ENCODE results near the gene MCC.

DNA sequence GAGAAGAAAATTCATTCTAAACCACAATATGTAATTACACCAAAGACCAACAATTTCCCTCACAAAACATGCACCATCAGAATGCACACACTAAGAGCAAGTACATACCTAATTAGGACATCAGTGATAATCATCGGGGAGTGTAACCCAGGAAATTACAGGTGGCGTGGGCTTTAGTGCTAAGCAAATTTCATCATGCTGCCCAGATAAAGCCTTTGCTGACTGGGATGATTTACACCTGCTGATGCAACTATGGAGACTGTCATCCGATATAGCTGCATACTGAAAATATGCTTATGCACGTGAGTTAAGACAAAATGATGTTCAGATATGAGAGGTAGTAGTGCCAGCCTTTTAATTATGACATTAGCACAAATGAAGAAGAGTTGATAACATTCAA is 388.4 kb downstream of the MCC start:
- TF ChIP-seq, protein P1, sequence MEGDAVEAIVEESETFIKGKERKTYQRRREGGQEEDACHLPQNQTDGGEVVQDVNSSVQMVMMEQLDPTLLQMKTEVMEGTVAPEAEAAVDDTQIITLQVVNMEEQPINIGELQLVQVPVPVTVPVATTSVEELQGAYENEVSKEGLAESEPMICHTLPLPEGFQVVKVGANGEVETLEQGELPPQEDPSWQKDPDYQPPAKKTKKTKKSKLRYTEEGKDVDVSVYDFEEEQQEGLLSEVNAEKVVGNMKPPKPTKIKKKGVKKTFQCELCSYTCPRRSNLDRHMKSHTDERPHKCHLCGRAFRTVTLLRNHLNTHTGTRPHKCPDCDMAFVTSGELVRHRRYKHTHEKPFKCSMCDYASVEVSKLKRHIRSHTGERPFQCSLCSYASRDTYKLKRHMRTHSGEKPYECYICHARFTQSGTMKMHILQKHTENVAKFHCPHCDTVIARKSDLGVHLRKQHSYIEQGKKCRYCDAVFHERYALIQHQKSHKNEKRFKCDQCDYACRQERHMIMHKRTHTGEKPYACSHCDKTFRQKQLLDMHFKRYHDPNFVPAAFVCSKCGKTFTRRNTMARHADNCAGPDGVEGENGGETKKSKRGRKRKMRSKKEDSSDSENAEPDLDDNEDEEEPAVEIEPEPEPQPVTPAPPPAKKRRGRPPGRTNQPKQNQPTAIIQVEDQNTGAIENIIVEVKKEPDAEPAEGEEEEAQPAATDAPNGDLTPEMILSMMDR (IDR thresholded peaks at IDR 0.05; ENCODE audit: insufficient read depth, low read length, poor library complexity, severe bottlenecking) = no peak
- TF ChIP-seq EZH2phosphoT487 (conservative IDR thresholded peaks at IDR 0.05; ENCODE audit: low read length) = no peak
